GM19455 (cell line): Measurements from ENCODE around the gene CCDC192.

ENCODE experiments used
- ATAC-seq: cut with Tn5 transposase; IDR thresholded peaks from one replicate; pipeline ENCODE4 v1.9.1; 2021; ENCODE audit not compliant: unreplicated experiment

CCDC192 gene

GRCh38 chr5:127872494-127872893 is 169.3 kb downstream of the CCDC192 start:
- ATAC-seq, result no peak

DNA sequence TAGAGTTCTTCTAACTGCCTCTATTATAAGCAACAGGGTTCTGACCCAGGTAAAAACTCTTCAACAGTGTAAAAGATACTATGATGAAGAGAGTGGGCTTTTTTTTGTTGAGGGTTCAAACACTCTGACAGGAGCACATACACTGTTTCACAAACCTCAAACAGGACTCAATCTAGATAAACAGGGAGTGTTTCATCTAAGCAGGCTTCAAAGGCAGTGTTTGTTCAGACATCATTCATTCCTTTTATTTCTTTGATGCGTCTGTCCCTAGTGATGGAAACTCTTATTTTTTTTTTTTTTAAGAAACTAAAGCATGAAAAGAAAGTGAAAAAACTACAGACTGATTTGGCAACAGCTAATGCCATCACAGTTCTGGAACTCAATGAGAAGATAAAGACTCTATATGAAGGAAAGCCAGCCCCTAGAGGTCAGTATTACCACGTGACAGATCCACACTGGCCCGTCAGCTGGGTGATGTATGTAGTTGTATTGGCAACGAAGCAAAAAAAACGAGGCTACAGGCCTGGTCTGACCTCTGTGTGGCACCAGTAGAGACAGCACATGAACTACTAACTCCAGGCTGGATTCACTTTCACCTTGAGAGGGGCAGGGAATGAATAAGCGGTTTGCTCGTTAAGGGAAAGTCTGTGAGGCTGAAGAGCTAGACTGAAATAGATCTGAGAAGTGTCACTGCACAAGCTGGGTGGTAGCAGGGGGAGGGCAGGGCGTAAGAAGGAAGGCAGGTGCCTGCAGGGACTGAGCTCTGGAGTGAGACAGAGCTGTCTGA is 172.2 kb downstream of the CCDC192 start:
- ATAC-seq, result peak; percentile 93

DNA sequence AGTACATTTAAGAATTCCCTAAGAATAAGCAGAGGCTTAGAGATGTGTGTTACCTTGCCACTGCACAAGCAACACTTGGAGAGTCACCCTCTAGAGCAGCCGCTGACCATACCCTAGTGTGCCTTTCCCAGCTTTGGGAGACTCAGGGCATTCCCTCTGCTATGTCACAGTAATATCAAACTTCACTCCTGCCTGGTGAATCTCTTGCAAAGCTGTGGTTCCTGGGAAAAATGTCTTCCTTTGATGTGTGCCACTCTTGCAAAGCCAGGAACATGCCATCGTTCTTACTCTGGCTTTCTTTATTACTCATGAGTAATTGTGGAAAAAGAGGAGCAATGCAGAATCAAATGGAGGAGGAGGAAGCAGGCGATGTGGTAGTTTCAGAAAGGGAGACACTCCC is 173.2 kb downstream of the CCDC192 start:
- ATAC-seq, result no peak

GRCh38 chr5:127878174-127878750 is 175.1 kb downstream of the CCDC192 start:
- no peak for ATAC-seq

DNA sequence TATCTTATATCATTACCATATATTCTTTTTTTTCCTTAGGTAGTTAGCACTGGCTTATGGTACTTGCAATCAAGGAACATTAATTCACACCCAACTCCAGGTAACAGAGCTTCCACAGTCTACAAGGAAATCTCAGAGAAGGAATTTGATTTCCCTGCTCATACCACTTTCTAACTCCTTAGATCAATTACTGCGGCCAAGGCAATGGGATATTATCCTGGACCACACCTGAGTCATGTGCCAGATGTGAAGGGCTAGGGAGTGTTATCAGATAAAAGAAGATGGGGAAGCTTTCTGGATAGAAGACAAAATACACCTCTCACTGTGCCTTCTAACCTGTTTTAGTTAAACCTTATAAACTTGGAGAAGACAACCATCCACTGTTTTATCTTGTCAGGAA is 181.2 kb downstream of the CCDC192 start:
- ATAC-seq, result no peak

DNA sequence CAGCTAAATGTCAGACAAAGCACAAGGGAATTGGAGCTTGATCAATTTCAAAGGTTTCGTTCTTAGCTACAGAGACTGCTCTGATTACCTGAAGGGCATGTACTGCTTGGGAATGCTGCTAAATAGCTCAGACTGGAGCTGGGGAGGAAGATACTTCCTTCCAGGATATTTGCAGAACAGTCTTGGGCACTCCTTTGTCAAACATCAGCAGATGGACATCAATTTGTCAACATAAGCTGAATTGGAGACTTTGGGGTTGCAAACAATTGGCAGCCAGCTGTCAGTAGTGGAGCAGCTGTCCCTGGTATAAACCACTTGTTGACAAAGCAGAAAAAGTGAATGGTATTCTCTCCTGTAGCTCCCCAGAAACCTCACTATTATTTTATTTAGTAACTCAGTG is 182.0 kb downstream of the CCDC192 start:
- no peak for ATAC-seq

DNA sequence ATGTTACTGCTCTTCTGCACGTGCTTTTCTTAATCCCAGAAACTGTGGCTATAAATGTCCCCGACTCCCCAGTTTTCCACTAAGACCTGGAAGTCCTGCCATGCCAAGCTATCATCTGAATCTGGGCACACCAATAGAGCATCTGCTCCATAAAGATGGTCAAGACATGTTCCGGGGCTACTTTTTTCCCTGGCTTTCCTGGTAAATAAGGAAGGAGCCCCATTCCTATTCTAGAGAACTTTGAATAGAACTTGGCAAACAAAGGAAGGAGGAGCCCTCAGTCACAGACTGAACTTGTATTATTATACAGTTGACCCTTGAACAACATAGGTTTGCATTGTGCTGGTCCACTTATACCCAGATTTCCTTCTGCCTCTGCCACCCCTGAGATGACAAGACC is 182.9 kb downstream of the CCDC192 start:
- ATAC-seq, result no peak

DNA sequence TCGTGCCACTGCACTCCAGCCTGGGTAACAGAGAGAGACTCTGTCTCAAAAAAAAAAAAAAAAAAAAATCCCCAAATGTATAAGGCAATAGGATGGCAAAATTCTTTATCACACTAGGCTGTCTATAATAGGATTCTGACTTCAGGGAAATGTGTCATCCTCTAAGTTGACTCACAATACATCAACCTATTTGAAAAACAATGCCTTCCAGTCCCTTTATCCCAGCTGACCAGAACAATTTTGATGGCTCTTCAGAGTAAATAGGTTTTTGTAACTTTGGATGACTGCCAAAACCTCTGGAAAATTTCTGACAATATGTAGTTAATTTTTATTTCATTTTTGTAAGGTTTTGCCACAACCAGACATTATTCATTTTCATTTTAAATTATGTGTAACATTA is 184.1 kb downstream of the CCDC192 start:
- ATAC-seq, result no peak

DNA sequence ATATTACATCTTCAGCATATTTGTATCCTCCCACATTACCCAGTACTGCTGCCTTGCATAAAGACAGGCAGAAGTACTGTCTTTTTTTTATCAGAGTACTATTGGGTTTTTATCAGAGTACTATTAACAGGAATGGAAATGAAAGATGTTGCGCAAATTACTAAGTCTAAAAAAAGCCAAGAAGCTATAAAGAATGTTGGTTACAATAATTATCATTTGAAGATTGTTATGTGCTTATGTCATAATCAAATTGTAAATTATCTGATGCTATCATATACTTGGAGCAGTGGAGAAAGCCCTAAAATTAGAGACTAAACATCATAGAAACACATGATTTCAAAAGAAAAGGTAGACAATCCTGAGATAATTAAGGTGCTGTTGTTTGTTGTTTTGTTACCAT is 188.8 kb downstream of the CCDC192 start:
- no peak for ATAC-seq

GRCh38 chr5:127892467-127893207 is 189.4 kb downstream of the CCDC192 start:
- ATAC-seq, result no peak

DNA sequence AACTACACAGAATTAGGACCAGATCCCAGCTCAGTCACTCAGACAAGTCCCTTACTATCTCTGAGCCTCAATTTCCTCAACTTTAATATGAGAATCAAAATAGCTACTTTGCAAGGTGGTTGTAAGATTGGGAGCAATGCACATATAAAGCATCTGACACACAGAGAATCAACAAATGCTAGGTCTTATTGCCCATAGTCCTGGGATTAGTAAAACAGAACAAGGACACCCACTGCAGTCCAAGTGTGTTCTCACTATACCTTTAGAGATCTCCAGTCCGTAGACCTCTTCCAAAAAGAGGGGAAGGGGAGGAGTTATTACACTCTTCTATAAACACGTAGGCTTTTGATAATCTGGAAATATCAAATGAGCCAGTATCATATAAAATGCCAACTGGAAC is 190.0 kb downstream of the CCDC192 start:
- no peak for ATAC-seq

DNA sequence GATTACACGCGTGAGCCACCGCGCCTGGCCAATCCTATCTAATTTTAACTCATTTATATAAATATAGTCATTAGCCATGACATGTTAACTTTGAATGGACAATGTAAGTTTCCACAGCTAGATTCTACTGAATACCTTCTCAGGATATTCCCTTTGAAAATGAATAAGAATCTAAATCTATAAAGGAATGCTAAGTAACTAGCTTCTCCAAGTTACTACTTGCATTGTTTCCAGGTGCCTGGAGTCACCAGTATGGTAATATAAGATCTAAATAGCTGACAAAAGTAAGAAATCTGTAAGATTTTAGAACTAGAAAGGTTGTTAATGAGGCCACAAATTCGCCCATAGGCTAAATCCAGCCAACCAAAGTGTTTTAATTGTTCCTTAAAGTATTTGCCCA is 191.3 kb downstream of the CCDC192 start:
- no peak for ATAC-seq

DNA sequence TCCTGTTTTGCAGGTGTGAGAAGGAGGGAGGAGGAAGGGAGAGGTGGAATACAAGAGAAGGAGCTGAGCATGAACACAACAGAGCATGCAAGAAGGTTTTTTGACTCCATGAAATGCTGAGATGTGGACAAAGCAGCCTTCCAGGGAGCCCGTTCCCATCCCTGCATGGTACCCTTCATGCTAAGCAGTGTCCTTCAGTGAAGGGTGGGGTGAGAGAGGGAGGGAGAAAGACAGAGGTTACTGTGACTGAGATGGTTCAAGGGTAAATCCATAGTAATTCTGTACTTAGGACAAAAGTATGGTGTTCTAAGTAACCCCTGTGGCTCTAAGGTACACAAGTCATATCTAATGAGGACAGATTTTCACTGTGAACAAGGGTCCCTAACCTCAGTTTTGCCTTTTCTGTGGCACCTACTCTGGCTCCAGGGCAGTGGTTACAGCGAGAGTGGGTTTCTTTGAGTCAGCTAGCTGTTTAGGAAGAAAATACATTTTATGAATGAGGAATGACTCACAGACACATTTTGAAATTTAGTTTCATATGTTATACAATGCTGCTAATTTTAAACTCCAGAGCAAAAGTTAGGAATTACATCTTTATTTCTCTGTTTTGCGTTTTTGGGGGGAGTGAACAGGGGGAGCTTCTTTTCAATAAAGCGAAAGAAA is 195.5 kb downstream of the CCDC192 start:
- no peak for ATAC-seq

GRCh38 chr5:127899214-127899610 is 196.0 kb downstream of the CCDC192 start:
- ATAC-seq, result no peak

DNA sequence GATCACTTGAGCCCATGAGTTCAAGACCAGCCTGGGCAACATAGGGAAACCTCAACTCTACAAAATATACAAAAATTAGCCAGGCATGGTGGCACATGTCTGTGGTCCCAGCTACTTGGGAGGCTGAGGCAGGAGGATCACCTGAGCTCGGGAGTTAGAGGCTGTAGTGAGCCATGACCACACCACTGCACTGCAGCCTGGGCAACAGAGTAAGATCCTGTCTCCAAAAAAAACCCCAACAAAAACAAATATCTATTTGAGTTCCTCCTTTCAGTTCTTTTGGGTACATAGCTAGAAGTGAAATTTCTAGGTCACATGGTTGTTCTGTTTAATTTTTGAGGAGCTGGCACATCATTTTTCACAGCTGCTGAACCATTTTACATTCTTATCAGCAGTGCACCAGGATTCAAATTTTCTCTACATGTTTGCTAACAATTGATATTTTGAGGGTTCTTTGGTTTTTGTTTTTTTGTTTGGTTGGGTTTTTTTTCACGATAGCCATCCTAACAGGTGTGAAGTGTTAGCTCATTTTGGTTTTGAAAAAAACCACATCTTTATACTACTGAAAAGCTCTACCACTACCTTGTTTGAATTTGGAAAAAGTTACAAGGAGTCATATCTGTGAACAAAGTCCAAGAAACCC is 203.5 kb downstream of the CCDC192 start:
- no peak for ATAC-seq

DNA sequence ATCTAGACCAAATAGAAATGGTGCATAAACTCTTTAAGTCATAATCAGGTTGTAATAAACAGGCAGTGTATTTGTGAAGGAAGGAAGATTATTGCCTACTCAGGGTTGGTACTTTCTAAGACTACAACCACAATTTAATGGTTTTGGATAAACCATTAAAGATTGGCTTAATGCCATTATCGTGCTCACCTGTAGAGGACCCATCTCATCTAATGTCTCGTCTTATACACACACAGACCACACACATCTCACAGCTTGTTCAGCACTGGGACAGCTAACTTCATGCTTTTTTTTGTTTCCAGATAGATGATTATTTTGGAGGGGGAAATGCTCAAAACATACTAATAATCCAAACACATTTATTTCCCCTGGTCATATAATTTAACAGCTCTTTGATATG is 204.7 kb downstream of the CCDC192 start:
- no peak for ATAC-seq

GRCh38 chr5:127909066-127909465 is 205.9 kb downstream of the CCDC192 start:
- peak; percentile 90 for ATAC-seq

DNA sequence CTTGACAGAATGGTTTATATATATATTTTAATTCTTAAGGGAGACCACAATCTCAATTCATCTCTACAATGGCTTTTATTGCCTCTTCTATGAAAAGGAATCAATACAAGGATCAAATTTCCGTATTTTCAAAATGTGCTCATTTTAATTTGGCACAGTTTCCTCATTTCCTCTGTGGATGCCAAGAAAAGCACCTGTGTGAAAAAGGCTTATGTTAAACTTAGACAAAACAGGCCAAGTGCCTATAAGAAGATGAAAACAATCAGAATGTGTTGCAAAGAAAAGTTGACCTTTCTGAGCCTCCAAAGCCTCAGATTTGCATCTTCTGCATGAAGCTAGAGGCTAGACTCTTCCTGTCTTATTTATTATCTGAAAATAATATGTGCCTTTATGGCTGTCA is 206.6 kb downstream of the CCDC192 start:
- ATAC-seq, result no peak

GRCh38 chr5:127910307-127910956 is 207.2 kb downstream of the CCDC192 start:
- no peak for ATAC-seq

DNA sequence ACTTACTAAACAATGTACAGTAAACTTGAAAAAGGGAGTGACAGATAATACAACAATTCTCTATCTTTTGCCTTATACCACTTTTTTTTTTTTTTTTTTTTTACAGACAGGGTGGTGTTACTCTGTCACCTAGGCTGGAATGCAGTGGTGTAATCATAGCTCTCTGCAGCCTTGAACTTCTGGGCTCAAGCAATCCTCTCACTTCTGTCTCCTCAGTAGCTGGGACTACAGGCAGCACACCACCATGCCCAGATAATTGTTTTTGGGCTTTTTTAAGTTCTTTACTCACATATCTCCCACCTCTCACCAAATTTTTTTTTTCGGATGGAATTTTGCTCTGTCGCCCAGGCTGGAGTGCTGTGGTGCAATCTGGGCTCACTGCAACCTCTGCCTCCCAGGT is 208.4 kb downstream of the CCDC192 start:
- ATAC-seq, result no peak

GRCh38 chr5:127912411-127912810 is 209.2 kb downstream of the CCDC192 start:
- no peak for ATAC-seq
